HG03439 (cell line): Measurements from ENCODE around the gene P2RY8.

Source experiments
- ATAC-seq: cut with Tn5 transposase; IDR thresholded peaks from one replicate; pipeline ENCODE4 v1.9.1; 2021; ENCODE audit warnings: mild to moderate bottlenecking, moderate library complexity; ENCODE audit not compliant: unreplicated experiment

The P2RY8 gene

DNA sequence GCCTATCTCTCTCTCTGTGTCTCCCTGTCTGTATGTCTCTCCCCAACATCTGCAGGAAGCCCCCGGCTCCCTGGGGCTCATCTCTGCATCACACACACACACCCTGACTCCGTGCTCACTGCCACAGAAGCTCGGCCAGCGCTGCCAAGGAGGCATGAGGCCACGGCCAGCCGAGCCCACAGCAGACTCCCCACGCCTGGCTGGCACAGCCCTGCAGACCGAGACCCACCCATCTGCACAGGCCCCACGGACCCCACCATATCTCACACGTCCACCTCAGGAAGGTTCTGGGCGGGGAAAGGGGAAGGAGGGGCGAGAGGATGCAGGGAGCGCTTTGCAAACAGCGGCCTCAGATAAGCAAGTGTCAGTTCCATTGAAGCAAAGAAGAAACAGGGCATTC is 116.6 kb downstream of the P2RY8 start:
- ATAC-seq, result no peak

- ATAC-seq, result no peak
These were observed 117.2 kb downstream of the P2RY8 start for GRCh38 chrX:1419545-1420355.

DNA sequence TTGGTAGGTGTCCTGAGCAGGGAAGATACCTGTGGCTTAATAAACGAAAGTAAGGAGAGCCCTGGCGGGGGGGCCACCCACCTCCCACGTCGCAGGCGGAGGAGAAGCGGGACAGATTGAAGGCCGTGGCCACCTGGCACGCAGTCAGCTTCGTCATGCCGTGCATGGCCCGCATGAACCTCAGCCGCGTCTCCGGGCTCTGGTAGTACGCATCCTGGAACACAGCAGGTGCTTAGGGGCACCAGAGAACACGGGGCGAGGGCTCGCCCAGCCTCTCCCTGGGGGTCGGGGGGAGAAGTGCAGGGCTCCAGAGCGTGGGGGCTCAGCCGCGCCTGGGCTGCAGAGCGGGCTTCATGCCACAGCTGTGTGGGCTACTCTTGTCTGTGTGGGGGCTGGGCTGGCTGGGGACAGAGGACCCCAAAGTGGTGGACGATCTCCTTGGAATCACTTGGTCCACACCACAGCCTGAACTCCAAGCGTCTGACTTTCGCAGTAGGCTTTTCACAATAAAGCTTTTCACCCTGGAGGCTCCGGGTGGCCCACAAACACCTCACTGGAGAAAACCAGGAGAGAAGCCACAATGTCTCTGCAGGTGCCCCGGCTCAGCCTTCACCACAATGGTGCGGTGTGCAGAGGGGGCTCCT is 118.0 kb downstream of the P2RY8 start:
- no peak for ATAC-seq

DNA sequence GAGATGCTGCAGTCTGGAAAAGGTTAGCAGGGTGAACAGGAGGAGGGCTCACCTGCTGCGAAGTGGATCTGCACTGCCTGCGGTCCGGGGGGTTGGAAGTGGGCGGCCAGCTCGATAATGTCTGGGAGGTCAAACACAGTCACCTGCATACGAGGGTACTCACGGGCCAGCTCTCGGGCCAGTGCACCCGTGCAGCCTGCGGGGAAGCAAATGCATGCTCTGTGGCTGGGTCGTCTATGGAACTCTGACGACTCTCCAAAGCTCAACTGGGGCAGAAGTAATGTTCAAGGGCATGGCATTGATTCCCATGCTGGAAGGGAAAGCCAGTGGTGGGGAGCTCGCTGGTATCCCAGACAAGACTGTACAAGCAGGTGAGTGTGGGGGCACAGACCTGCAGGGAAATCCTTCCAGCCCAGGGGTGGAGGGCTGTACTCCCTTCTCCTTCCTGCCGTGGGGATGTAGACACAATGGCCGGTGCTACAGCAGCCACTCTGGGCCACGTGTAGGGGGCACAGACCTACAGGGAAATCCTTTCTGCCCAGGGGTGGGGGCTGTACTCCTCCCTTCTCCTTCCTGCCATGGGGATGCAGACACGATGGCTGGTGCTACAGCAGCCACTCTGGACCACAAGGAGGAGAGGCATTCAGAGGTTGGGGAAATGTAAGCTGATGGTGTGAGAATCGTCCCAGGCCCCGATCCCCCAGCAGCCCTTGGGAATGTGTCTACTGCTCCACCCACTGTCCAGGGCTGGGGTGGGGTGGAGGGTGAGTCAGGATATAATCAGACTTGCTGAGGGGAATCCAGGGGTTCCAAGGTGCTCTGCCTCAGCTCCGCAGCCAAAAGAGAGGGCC is 118.8 kb downstream of the P2RY8 start:
- ATAC-seq, result no peak

DNA sequence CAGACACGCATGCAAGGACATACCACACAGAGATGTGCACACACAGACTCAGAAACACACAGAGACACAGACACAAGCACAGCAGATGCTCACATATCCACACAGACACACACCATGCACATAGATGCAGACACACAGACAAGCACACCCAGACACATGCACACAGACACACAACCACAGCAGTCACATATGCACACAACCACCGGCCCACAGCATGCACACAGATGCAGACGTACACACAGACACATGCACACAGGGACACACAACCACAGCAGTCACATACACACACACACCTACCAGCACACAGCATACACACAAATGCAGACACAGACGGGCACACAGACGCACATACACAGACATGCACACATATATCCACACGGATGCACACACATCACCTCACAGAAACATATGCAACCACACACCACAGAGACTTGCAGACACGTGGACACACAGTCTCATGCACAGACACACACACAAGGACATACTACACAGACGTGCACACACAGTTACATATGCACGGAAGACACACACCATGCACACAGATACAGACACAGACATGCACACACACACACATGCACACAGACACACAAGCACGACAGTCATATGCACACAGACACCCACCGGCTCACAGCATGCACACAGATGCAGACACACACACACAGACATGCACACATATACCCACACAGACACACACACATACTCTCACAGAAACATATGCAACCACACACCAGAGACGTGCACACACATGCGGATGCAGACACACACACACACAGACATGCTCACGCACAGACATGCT is 119.8 kb downstream of the P2RY8 start:
- ATAC-seq, result no peak

- no peak for ATAC-seq
These were observed 120.6 kb downstream of the P2RY8 start for GRCh38 chrX:1416327-1416784.
